HG02885 (cell line): ENCODE results near the gene AFF3.

ENCODE experiments used
- ATAC-seq: cut with Tn5 transposase; IDR thresholded peaks from one replicate; pipeline ENCODE4 v1.9.1; 2021; ENCODE audit warnings: mild to moderate bottlenecking; ENCODE audit not compliant: unreplicated experiment, poor library complexity

Gene AFF3

DNA sequence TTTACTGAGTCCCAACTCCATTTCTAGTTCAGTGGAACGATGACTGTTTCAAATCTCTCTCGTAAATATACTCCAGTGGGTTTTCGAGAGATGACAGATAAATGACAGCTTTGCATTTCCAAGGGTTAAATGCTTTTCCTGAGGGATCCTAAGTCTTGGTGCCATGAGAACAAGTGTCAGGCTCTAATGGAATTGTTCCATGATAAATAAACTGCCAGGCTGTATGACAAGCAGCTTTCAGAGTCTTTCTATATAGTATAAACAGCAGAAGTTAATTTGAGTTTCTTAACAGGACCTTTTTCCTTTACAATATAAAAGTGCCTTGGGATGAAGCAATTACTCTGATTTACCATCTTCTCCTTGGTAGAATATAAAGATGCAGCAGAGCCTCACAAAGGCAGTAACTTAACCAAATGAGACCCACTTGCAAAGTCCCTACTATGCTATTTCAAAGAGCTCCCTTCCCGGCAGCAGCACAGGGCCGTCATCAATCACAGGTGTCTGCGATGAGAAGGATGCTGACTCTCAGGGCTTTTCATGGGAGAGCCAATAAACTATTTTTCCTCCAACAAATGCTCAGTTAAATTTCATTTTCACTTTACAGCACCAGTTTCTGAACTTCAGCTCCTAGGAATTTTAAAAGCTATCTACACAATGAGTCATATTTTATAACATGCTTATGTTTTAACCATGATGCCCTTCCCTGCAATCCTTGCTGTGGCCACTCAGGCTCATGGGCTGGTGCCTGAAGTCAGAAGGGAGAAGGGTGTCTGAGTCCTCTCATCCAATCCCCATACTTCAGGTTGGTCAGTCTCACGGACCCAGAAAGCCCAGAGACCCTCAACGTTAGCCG, 123.8 kb downstream of the AFF3 start:
- ATAC-seq: no peak

DNA sequence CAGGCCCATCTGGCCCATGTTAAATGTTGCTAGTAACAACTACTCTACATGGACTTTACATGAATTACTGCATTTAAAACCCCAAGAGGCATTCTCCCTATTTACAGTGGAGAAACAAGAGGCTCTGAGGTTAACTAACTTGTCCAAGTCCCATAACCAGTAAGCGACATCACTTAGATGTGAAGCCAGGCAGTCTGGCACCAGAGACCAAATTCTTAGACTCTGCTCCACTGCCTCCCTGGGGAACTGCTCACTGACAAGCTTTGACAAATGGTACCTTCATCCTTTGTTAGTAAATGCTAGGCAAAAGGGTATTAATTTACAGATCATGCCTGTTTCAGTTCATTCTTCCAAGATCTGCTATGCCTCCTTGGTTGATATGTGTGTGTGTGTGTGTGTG, 124.8 kb downstream of the AFF3 start:
- no peak for ATAC-seq

DNA sequence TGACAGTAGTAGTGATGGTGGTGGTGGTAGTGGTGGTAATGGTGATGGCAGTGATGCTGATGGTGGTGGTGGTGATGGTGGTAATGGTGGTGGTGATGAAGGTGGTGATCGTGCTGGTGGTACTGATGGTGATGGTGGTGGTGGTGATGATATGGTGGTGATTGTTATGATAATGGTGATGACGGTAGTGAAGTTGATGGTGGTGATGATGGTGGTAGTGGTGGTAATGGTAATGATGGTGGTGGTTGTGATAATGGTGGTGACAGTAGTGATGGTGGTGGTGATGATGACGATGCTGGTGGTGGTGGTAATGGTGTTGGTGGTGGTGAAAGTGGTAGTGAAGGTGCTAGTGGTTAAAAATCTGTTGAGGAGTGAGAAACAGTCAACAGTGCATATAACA, 125.6 kb downstream of the AFF3 start:
- ATAC-seq: no peak

DNA sequence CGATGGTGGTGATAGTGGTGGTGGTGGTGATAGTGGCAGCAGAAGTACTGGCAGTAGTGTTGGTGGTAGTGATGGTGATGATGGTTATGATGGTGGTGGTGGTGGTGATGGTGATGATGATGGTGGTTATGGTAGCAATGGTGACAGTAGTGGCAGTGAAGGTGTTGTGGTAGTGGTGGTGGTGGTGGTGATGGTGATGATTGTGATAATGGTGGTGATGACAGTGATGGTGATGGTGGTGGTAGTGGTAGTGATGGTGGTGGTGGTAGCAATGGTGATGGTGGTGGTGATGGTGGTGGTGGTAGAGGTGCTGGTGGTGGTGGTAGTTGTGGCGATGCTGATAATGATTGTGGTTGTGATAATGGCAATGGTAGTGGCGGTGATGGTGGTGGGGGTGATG, 126.5 kb downstream of the AFF3 start:
- no peak for ATAC-seq

DNA sequence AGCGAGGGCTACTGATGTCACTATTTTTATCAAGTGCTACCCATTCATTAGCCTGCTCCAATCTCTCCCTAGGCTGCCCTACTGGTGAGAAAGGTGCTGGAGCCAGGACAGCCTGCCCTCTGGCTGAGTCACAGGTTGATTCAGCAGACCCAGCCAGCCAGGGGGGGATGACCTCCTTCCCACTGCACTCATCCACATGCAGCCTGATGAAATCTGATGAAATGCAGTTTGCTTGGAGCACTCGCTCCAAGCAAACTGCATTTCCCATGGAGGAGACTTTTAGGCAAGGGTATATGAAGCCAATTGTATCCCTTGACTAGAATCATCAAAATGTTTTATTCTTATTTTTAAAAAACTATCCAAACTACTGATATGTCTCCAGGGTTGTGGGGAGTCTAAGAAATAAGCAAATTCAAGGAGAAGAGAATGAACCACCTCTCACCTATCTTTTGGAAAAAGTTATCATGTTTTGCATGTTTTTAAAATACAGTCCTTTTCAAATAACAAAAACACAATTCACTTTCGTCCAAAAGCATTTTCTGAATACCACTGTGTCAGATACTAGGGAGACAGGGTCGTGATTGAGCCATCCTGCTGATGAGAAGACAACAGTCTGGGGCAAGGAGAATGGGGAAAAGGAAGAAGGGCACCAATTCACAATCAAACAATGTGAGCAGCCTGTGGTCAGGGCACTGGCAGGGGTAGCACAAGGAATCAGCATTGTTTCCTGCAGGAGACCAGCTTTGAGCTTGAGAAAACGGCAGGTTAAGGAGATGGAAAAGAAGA, 128.3 kb downstream of the AFF3 start:
- ATAC-seq: no peak

DNA sequence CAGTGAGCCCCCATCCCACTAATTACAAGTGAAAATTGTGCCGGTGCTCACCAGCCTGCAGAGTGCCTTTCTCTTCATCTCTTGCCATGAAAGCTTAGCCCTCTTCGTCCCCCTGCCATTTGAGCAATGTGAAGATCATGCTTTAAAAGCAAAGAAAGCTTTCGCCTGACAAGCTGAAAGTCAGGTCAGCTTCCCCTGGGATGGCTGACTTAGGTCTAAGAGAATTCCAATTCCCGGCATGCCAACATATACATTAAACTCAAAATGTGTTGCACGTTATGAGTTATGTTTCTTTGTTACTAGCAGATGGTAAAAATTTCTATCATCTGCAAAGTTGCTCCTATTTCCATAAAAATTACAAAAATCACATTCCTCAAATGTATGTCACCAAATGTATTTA, 129.8 kb downstream of the AFF3 start:
- no peak for ATAC-seq

DNA sequence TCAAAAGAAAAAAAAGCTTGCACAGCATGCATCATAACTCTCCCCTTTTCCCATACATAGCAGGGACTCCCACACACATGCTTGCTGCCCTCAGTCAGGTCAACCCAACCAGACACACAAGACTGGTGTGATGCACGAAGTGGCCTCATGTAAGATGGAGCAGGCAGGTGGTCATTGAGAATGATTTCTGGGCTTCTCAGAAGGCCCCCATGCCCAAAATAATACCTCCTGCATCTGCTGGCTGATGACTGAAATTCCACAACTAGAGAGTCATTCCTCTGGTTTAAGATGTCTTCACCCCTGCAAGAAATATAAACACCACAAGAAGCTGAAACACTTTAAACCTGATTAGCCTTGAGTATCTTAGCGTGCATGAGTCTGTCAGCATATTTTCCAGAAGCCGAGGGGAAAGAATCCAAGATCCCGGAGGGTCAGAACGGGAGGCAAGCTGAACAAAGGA, 131.1 kb downstream of the AFF3 start:
- ATAC-seq: no peak

DNA sequence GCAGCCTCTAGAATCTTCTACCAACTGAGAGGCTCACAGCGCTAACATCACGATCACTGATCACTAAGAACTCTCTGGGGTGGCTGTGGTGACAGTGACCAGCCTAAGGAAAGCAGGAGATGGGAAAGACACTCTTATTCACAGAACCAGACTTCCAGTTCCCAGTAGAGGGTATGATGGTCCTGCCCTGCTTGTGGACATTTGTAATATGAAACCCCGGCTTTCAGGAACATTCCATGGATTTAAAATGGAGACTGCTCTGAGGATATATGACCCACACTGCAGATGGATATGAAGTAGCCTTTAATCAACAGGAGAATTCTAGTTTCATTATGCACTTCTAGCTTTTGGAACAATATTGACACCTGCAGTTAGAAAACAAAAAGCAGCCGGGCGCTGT, 131.8 kb downstream of the AFF3 start:
- ATAC-seq: no peak

DNA sequence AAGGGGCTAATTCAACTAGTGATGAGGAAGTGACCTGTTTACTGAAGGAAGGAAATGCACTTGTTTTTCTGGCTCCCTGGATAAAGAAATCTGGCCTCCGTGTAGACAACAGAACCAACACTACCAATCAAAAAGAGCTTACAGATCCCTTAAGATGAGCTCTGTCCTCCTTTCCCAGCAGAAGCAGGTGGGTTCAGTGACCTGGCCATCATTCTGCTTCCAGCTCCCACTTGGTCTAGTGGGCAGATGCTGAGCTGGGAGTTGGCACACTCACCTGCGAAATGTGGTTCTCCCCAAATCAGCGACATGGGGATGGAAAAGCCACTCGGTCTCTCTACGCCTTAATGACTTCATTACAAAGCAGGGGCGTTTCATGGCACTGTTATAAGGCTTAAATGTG, 132.6 kb downstream of the AFF3 start:
- no peak for ATAC-seq

DNA sequence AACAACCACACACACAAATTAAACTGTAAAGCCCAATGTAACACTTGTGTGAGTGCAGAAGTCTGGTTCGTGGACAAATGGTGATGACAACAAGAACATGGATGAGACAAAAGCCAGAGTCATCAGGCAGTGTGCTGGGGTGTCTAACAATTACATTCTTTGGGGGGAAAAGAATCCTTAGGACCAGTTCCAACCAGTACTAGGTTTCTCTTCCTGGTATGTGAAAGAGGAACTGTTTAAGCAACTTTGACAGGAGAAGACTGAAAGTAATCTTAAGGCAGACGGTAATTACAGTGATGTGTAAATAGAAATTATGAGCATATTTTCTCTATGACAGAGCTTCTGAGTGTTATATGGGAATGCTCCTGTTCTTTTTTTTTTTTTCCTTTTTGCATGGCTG, 133.4 kb downstream of the AFF3 start:
- no peak for ATAC-seq

DNA sequence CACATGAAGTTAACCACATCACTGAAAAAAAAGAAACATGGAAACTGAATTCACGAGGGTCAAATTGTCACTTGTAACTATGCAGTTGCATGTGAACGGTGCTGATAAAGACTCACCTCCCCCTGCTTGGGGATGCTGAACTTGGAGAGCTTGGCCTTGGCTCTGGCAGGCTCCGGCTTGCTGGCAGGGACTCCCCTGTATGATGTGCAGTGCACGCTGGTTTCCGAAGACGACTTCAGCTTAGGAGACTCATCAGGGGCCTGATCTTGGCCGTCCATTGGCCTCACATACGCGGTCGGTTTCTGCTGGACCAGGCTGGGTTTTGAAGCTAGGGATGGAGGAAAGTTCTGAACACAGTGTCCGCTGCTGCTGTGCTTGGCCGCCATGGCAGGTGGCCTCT, 135.9 kb downstream of the AFF3 start:
- ATAC-seq: no peak

DNA sequence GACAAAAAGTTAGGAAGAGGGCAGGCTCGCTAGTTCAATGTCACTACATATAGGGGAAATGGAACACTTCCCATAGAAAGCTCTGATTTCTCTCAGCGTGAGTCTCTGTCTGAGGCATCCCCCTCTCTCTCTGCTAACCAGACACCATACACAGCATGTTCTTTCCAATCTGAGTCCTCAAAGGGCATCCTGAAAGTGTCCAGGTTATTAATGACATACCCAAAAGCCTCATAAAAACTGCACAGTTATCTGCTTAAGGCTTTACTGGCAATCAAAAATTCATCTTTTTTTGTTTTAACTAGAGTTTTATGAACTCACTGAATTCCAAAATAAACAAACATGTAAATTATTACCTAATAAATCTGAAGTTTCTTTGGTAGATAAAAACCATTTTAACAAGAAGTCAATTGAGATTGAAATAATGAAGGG, 137.4 kb downstream of the AFF3 start:
- no peak for ATAC-seq

DNA sequence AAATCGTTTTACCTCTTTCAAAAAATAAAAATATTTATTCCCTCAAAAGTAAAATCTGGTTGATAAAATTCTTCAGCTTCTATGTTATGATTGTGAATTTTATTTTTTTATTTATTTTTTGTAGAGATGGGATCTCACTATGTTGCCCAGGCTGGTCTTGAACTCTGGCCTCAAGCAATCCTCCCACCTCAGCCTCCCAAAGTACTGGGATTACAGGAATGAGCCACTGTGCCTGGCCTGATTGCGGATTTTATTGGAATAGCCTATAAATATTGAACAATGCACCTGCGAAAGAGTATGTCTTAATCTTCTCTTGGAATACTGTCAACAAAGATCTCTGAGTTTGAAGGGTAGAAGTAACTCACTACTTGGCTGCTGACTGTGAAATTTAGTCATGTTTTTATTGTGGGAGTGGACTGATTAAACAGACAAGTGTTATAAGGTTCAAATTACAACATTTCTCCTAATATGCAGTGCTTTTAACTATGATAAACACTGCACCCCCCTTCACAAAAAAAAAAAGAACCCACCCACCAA, 138.0 kb downstream of the AFF3 start:
- ATAC-seq: no peak

DNA sequence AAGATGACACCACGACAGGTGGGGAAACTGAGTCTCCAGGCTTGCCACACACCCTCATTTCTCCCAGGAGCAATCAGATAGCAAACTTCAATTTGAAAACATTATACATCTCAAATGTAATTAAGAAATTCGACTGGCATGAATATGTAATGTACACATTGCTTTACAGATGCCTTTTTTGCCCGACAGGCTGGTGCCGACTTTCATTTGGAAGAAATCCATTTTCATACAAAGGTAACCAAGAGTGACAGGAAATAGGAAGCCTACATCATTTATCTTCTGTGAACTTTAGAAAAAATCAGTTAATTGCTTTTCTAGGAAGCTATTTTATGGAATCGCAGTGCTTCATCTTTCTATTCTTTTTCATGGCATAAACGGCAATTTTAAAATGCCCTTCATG, 140.3 kb downstream of the AFF3 start:
- no peak for ATAC-seq

DNA sequence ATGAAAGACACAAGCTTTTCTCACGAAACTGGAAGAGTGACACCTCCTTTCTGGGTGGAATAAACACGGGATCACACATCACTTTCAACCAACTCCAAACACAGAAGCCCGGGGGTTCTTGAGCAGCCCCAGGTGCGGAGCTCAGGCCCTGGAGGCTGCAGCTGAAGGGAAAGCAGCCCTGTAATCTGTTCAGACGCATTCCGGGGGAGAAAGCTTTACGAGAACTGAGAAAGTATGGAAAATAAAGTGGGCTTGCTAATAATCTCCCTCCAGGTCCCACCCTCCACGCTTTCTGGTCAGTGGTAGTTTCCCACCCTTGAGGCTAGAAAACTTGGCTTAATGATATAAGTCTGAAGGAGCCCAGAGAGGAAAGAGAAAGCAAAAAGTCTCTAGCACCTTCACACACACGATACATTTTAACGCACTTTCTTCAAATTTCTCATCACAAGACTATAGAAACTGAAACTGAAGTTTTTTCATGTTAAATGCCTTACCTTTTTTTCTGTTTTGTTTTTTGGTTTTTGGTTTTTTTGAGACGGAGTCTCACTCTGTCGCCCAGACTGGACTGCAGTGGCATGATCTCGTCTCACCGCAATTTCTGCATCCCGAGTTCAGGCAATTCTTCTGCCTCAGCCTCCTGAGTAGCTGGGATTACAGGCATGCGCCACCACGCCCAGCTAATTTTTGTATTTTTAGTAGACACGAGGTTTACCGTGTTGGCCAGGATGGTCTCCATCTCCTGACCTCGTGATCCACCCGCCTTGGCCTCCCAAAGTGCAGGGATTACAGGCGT, 141.3 kb downstream of the AFF3 start:
- peak; percentile 89 for ATAC-seq

DNA sequence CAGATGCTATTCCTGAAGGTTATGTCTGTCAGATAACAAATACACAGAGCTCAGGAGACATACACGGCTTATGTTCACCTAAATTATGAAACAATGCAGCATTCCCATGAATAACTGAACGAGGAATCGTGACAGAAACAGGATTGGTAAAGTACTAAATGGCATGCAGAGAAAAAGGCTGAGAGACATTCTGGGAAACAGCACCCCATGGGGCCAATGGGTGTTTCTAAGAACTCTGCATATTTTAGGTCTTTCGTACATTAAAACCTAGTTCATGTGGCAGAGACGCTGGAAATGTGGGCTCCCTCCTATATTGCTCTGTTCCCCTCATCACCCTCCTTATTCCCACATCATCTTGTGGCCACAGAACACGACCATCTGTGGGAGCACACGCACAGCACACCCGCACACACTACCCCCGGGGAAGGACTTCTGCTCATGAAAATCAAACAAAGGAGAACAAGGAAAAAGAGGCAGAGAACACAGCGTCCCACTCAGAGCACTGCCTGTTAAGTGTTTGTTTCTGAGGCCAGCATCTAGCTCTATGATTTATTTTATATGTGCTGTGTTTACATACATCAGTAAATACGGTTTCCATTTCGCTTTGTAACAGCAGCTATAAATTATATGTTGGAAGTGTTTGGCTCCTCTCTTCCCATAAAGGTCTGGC, 143.6 kb downstream of the AFF3 start:
- ATAC-seq: no peak

DNA sequence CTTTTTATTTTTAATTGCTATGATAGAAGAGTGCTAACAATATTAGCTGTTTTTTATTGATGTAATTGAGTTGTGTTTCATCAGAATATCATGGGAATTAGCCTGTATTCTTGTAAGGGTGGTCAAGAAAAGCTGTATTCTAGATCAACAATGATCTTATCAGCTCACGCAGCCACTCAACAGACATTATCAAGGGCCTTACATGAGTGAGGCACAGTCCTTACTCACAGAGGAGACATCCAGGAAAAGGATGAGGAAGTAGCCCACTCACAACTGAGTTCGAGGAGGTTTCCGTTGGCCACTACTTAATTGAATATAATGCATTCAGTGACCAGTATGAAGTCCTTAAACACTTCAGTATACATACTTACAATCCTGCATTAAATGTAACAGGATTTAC, 152.5 kb downstream of the AFF3 start:
- ATAC-seq: no peak

DNA sequence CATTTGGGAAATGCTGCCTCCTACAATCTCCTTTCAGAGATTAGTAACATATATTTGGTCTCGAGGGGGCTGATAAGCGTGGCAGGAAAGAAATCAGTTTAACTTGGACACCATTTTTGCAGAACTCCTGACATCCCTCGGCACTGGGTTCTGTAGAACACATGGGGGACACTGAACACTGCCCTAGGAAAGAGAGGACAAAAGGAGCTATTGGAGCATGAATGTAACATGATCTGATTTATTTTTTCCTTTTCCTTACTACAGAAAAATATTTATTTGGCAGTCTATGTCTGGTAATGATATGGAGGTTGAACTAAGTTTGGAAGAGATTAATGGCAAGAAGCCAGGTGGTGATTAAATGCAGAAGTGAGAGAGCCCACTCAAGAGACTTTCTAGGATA, 153.8 kb downstream of the AFF3 start:
- no peak for ATAC-seq

DNA sequence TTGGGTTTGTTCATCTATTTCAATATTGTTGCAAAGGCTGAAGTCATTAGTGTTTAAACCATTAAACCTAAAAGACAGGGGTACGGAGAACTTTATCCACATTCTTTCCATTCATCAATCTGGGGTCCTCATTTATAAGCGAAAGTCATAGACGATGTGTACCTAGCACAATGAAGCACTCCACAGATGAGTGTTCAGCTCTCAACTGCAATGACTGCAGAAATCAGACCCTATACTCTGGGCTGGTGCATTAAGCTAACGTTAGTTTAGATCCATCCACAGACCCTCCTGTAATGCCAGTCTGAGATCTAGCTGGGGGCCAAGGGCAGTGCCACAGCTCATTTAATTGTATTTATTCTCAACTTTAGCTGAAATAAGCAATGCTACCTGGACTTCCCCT, 155.2 kb downstream of the AFF3 start:
- ATAC-seq: no peak
